SK-N-SH treated with all-trans-retinoic acid at 6 μM for 48 hours (cell line): Measurements from ENCODE around the gene GAL.
"Not testable (repeated sequence)": the region's sequence is repeated elsewhere in the genome, so short reads cannot be mapped to it uniquely, and the experiment has no call there.

Experiments used
- ARNTL ChIP-seq: fragments of 450-650 bp; formaldehyde crosslinking; IDR thresholded peaks from 2 replicates; pipeline ENCODE4 v1.5.0; 2020; ENCODE audit warnings: low read depth, mild to moderate bottlenecking, moderate library complexity, borderline replicate concordance
- BACH2 ChIP-seq: fragments of 250-450 bp; sonication (Bioruptor Pico); IDR thresholded peaks from 2 replicates; pipeline ENCODE4 v1.9.0; 2021; ENCODE audit warnings: mild to moderate bottlenecking, borderline replicate concordance
- ESRRG ChIP-seq: fragments of 250-450 bp; sonication (Bioruptor Pico); IDR thresholded peaks from 2 replicates; pipeline ENCODE4 v1.6.1; 2021; ENCODE audit warnings: mild to moderate bottlenecking
- GLIS3 ChIP-seq: fragments of 250-450 bp; sonication (Bioruptor Pico); IDR thresholded peaks from 2 replicates; pipeline ENCODE4 v1.5.0; 2020; ENCODE audit warnings: mild to moderate bottlenecking, moderate library complexity
- OSR1 ChIP-seq: fragments of 250-450 bp; sonication (Bioruptor Pico); IDR thresholded peaks from 2 replicates; pipeline ENCODE4 v1.8.0; 2022; ENCODE audit warnings: moderate library complexity, mild to moderate bottlenecking, inconsistent platforms
- PPARA ChIP-seq: fragments of 250-450 bp; sonication (Bioruptor Pico); IDR thresholded peaks from 2 replicates; pipeline ENCODE4 v1.5.0; 2020; ENCODE audit warnings: mild to moderate bottlenecking, borderline replicate concordance
- SNAI2 ChIP-seq: fragments of 250-450 bp; sonication (Bioruptor Pico); IDR thresholded peaks from 2 replicates; pipeline ENCODE4 v1.5.0; 2020; ENCODE audit warnings: mild to moderate bottlenecking, moderate library complexity
- TCF4 ChIP-seq: fragments of 250-450 bp; sonication (Bioruptor Pico); IDR thresholded peaks from 2 replicates; pipeline ENCODE4 v1.8.0; 2021; ENCODE audit warnings: mild to moderate bottlenecking, moderate library complexity, borderline replicate concordance
- TOX ChIP-seq: fragments of 250-450 bp; sonication (Bioruptor Pico); IDR thresholded peaks from 2 replicates; pipeline ENCODE4 v1.8.0; 2021; ENCODE audit warnings: mild to moderate bottlenecking, moderate library complexity, borderline replicate concordance
- ZFP3 ChIP-seq: fragments of 250-450 bp; sonication (Bioruptor Pico); IDR thresholded peaks from 2 replicates; pipeline ENCODE4 v1.5.0; 2020; ENCODE audit warnings: mild to moderate bottlenecking, moderate library complexity
- TF ChIP-seq, protein P1 (sequence below): fragments of 250-450 bp; sonication (Bioruptor Pico); IDR thresholded peaks from 2 replicates; pipeline ENCODE4 v1.5.1; 2020; ENCODE audit warnings: low read depth, mild to moderate bottlenecking, moderate library complexity
- TF ChIP-seq, protein P2 (sequence below): fragments of 250-450 bp; sonication (Bioruptor Pico); IDR thresholded peaks from 2 replicates; pipeline ENCODE4 v1.8.0; 2021; ENCODE audit warnings: low read depth, mild to moderate bottlenecking, moderate library complexity, borderline replicate concordance
- TF ChIP-seq, protein P3 (sequence below): fragments of 250-450 bp; sonication (Bioruptor Pico); IDR thresholded peaks from 2 replicates; pipeline ENCODE4 v1.8.0; 2020; ENCODE audit warnings: mild to moderate bottlenecking, moderate library complexity, borderline replicate concordance

DNA sequence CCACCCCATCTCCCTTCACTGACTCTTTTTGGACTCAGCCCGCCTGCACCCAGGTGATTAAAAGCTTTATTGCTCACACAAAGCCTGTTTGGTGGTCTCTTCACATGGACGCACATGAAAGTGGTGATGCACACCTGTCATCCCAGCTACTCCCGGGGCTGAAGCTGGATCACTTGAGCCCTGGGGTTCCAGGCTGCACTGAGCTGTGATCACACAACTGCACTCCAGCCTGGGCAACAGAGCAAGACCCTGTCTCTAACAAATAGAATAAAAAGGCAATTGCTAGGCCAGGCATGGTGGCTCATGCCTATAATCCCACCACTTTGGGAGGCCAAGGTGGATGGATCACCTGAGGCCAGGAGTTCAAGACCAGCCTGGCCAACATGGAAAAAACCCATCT is 45.0 kb upstream of the GAL start:
- not testable (repeated sequence) for TF ChIP-seq TCF4 (CRISPR knock-in tag); ZFP3 (CRISPR knock-in tag); ESRRG (CRISPR knock-in tag); PPARA; OSR1 (CRISPR knock-in tag); ARNTL (CRISPR knock-in tag); BACH2; SNAI2 (CRISPR knock-in tag); TOX (CRISPR knock-in tag); GLIS3
- TF ChIP-seq, protein P1, sequence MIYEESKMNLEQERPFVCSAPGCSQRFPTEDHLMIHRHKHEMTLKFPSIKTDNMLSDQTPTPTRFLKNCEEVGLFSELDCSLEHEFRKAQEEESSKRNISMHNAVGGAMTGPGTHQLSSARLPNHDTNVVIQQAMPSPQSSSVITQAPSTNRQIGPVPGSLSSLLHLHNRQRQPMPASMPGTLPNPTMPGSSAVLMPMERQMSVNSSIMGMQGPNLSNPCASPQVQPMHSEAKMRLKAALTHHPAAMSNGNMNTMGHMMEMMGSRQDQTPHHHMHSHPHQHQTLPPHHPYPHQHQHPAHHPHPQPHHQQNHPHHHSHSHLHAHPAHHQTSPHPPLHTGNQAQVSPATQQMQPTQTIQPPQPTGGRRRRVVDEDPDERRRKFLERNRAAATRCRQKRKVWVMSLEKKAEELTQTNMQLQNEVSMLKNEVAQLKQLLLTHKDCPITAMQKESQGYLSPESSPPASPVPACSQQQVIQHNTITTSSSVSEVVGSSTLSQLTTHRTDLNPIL (CRISPR knock-in tag) = not testable (repeated sequence)
- TF ChIP-seq, protein P2, sequence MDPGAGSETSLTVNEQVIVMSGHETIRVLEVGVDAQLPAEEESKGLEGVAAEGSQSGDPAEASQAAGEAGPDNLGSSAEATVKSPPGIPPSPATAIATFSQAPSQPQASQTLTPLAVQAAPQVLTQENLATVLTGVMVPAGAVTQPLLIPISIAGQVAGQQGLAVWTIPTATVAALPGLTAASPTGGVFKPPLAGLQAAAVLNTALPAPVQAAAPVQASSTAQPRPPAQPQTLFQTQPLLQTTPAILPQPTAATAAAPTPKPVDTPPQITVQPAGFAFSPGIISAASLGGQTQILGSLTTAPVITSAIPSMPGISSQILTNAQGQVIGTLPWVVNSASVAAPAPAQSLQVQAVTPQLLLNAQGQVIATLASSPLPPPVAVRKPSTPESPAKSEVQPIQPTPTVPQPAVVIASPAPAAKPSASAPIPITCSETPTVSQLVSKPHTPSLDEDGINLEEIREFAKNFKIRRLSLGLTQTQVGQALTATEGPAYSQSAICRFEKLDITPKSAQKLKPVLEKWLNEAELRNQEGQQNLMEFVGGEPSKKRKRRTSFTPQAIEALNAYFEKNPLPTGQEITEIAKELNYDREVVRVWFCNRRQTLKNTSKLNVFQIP (CRISPR knock-in tag) = not testable (repeated sequence)
- TF ChIP-seq, protein P3, sequence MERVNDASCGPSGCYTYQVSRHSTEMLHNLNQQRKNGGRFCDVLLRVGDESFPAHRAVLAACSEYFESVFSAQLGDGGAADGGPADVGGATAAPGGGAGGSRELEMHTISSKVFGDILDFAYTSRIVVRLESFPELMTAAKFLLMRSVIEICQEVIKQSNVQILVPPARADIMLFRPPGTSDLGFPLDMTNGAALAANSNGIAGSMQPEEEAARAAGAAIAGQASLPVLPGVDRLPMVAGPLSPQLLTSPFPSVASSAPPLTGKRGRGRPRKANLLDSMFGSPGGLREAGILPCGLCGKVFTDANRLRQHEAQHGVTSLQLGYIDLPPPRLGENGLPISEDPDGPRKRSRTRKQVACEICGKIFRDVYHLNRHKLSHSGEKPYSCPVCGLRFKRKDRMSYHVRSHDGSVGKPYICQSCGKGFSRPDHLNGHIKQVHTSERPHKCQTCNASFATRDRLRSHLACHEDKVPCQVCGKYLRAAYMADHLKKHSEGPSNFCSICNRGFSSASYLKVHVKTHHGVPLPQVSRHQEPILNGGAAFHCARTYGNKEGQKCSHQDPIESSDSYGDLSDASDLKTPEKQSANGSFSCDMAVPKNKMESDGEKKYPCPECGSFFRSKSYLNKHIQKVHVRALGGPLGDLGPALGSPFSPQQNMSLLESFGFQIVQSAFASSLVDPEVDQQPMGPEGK (CRISPR knock-in tag) = not testable (repeated sequence)
